ENCODE measurements around the gene PSMC1.

The PSMC1 gene

GRCh38 chr14:90276646-90277367 is 20.5 kb downstream of the PSMC1 start:
- DNase-seq (ENCODE audit: low read depth in 2 of 2): no peak

GRCh38 chr14:90277581-90278198 is 21.3 kb downstream of the PSMC1 start:
- no peak for DNase-seq (ENCODE audit: low read depth in 2 of 2)

- DNase-seq (ENCODE audit: low read depth in 2 of 2): no peak
Observed at GRCh38 chr14:90278199-90279175, 22.1 kb downstream of the PSMC1 start.

- no peak for DNase-seq (ENCODE audit: low read depth in 2 of 2)
Observed at GRCh38 chr14:90280096-90280495, 23.7 kb downstream of the PSMC1 start.

GRCh38 chr14:90281261-90281660 is 24.9 kb downstream of the PSMC1 start:
- no peak for DNase-seq (ENCODE audit: low read depth in 2 of 2)

- DNase-seq (ENCODE audit: low read depth in 2 of 2): no peak
Observed at GRCh38 chr14:90281756-90282155, 25.4 kb downstream of the PSMC1 start.

GRCh38 chr14:90287791-90288190 is 31.4 kb downstream of the PSMC1 start:
- no peak for DNase-seq (ENCODE audit: low read depth in 2 of 2)

- DNase-seq (ENCODE audit: low read depth in 2 of 2): no peak
Observed at GRCh38 chr14:90288651-90289355, 32.5 kb downstream of the PSMC1 start.

- DNase-seq (ENCODE audit: low read depth in 2 of 2): no peak
Observed at GRCh38 chr14:90290337-90291011, 34.1 kb downstream of the PSMC1 start.

GRCh38 chr14:90291699-90292098 is 35.3 kb downstream of the PSMC1 start:
- no peak for DNase-seq (ENCODE audit: low read depth in 2 of 2)

- no peak for DNase-seq (ENCODE audit: low read depth in 2 of 2)
Observed at GRCh38 chr14:90293766-90294730, 37.7 kb downstream of the PSMC1 start.

GRCh38 chr14:90294872-90295271 is 38.5 kb downstream of the PSMC1 start:
- DNase-seq (ENCODE audit: low read depth in 2 of 2): no peak

- DNase-seq (ENCODE audit: low read depth in 2 of 2): no peak
Observed at GRCh38 chr14:90295870-90296516, 39.6 kb downstream of the PSMC1 start.

GRCh38 chr14:90296641-90297040 is 40.3 kb downstream of the PSMC1 start:
- no peak for DNase-seq (ENCODE audit: low read depth in 2 of 2)

- DNase-seq (ENCODE audit: low read depth in 2 of 2): no peak
Observed at GRCh38 chr14:90297876-90298629, 41.7 kb downstream of the PSMC1 start.

GRCh38 chr14:90299408-90299807 is 43.1 kb downstream of the PSMC1 start:
- no peak for DNase-seq (ENCODE audit: low read depth in 2 of 2)

- DNase-seq (ENCODE audit: low read depth in 2 of 2): no peak
Observed at GRCh38 chr14:90300611-90301047, 44.3 kb downstream of the PSMC1 start.

- DNase-seq (ENCODE audit: low read depth in 2 of 2): no peak
Observed at GRCh38 chr14:90301122-90301521, 44.8 kb downstream of the PSMC1 start.

GRCh38 chr14:90301668-90302090 is 45.3 kb downstream of the PSMC1 start:
- no peak for DNase-seq (ENCODE audit: low read depth in 2 of 2)
